Naive B cell (primary cell): ENCODE measurements around the gene TOR2A. TPM values are rescaled to one million over a fixed set of nuclear protein-coding genes. Genes with fewer than 3 reads are reported as not detected.

ENCODE experiments used
- ATAC-seq, 2 donors: fragments of 150-1000 bp; cut with Tn5 transposase; 2 replicates each; pipeline ENCODE4 v1.10.0; 2021; ENCODE audit warnings: low read depth in 2 of 2, mild to moderate bottlenecking in 2 of 2, moderate library complexity in 2 of 2
- DNase-seq: peaks from one replicate; pipeline ENCODE4 v3.0.0; 2022
- H3K27ac Mint-ChIP-seq, 6 donors: one replicate each; pipeline ENCODE4 v1.8.0; 2020 to 2022; ENCODE audit warnings: mild to moderate bottlenecking in 6 of 6, mixed read lengths in 6 of 6, moderate library complexity in 5 of 6, inconsistent platforms in 2 of 6
- H3K27me3 Mint-ChIP-seq, 3 donors: one replicate each; pipeline ENCODE4 v1.8.0; 2021 to 2022; ENCODE audit warnings: mixed read lengths in 3 of 3, mild to moderate bottlenecking in 1 of 3
- H3K36me3 Mint-ChIP-seq, 2 donors: one replicate each; pipeline ENCODE4 v1.8.0; 2020 to 2022; ENCODE audit warnings: mixed read lengths in 2 of 2, inconsistent platforms in 1 of 2, mild to moderate bottlenecking in 1 of 2
- H3K4me1 Mint-ChIP-seq, 3 donors: one replicate each; pipeline ENCODE4 v1.8.0; 2020 to 2022; ENCODE audit warnings: mixed read lengths in 3 of 3, inconsistent platforms in 1 of 3, mild to moderate bottlenecking in 1 of 3, moderate library complexity in 1 of 3
- H3K4me3 Mint-ChIP-seq, 8 donors: one replicate each; pipeline ENCODE4 v1.8.0; 2020 to 2022; ENCODE audit warnings: mild to moderate bottlenecking in 8 of 8, mixed read lengths in 8 of 8, moderate library complexity in 8 of 8, inconsistent platforms in 2 of 8
- H3K9me3 Mint-ChIP-seq, 7 donors: one replicate each; pipeline ENCODE4 v1.8.0; 2020 to 2022; ENCODE audit warnings: mixed read lengths in 7 of 7, mild to moderate bottlenecking in 5 of 7, inconsistent platforms in 2 of 7, moderate library complexity in 1 of 7
- polyA plus RNA-seq, 6 donors: library from polyadenylated mRNA; unstranded; fragments of 300-500 nt; fragmentation: Illumina TruSeq; gene quantifications; one replicate each; pipeline ENCODE4 v1.2.3, GENCODE V29; 2021; ENCODE audit warnings: low read depth in 6 of 6

The TOR2A gene
- polyA plus RNA-seq, 6 donors from 2014 or later = 24.9 to 40.0 (median 27.3) TPM

GRCh38 chr9:127715470-127716337 is 19.4 kb downstream of the TOR2A start, which contains the start of the genes PTRH1 and TTC16:
Gene PTRH1 (minus strand): TSS chr9:127715663. CDS start chr9:127715639, 24 bp downstream.
Gene TTC16 (plus strand): TSS chr9:127716079. CDS start chr9:127716146, 67 bp downstream.
- Mint-ChIP-seq H3K9me3 (no peaks in the 10 kb centered on the region), H3K27me3 (no peaks in the 10 kb centered on the region), H3K36me3 (no peaks in the 10 kb centered on the region), H3K4me1 (peaks cover 23 to 35% (median 28%) of the 10 kb centered on the region in 3 donors), H3K4me3 (peak within 1 kb of the TSS; percentile 88 to 100 (median 98)), H3K27ac (peak within 1 kb of the TSS; percentile 89 to 99 (median 96))
- DNase-seq (peak; percentile 97), ATAC-seq (peak; percentile 95 to 96)

GRCh38 chr9:127714951-127715469 is 20.1 kb downstream of the TOR2A start:
- Mint-ChIP-seq H3K4me3 (peak overlapping the region; percentile 88 to 100 (median 98)), H3K27me3 (no peaks in the 10 kb centered on the region), H3K27ac (peak overlapping the region; percentile 89 to 99 (median 96)), H3K36me3 (no peaks in the 10 kb centered on the region), H3K9me3 (no peaks in the 10 kb centered on the region), H3K4me1 (peaks cover 21 to 37% (median 24%) of the 10 kb centered on the region in 3 donors)
- ATAC-seq = peak; percentile 13 to 15
- DNase-seq = no peak

DNA sequence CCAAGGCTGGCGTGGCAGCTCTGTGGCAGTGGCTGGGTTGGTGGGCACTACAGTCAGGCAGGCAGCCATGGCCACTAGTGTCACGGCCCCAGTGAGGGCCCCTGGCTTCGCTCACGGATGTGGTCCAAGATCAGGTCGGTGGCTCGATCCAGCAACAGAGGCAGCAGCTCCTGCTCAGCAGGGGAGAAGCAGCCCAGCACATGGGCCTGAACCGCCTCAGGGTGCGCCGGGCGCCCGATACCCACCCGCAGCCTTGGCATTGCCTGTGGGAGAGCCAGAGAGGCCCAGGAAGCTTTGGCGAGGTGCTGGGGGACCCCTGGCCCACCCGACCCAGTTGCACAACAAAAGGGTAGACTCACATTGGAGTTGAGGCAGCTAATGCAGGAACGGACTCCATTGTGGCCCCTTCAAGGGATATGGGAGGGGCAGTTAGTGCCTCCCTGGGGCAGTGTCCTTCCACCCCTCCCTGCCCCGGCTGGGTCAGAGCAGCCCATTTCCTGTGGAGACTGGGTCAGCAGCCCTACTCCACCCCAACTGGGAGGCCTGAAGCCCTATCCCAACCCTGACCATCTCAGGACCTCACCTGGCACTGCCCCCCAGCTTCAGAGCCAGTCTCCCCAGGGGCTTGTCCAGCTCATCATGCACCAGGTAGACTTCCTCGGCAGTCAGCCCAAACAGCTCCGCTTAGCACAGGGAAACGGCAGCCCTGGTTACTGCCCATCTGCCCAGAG is 20.9 kb downstream of the TOR2A start:
- peaks cover 16 to 34% (median 21%) of the 10 kb centered on the region in 3 donors for H3K4me1 Mint-ChIP-seq
- no peaks in the 10 kb centered on the region for H3K9me3 Mint-ChIP-seq
- peak overlapping the region; percentile 66 to 91 (median 84) for H3K4me3 Mint-ChIP-seq
- no peak for ATAC-seq
- H3K27me3 Mint-ChIP-seq = no peaks in the 10 kb centered on the region
- no peaks in the 10 kb centered on the region for H3K36me3 Mint-ChIP-seq
- no peak for DNase-seq
- peak overlapping the region in 3 of 6 donors; percentile 59 to 76 (median 60) for H3K27ac Mint-ChIP-seq

- Mint-ChIP-seq H3K27me3 (no peaks in the 10 kb centered on the region), H3K4me1 (peaks cover 17 to 34% (median 21%) of the 10 kb centered on the region in 3 donors), H3K27ac (no peak overlapping the region), H3K4me3 (peak overlapping the region in 1 of 8 donors; percentile 43), H3K36me3 (no peaks in the 10 kb centered on the region), H3K9me3 (peaks cover 0 to 2% (median 0%) of the 10 kb centered on the region in 7 donors)
- ATAC-seq (no peak), DNase-seq (no peak)
Observed at GRCh38 chr9:127712867-127713266, 22.2 kb downstream of the TOR2A start.

DNA sequence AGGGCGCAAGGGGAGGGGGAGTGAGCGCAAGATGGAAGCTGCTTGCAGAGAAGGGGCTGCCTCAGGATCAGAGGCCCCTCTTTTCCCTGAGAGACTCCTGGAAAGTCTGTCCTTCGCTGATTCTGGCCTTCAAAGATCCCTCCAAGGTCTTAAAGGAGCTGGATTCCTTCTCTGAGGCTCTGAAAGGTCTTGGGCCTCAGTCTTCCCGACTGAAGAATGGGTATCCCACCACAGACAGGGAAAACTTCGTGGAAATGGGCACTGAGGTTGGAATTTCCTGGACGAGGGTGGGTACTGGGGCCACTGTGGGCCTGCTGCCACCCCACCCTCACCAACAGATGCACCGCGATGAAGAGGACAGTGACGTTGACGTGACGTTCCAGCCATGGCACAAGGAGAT is 22.7 kb downstream of the TOR2A start:
- H3K9me3 Mint-ChIP-seq = peaks cover 0 to 2% (median 0%) of the 10 kb centered on the region in 7 donors
- no peaks in the 10 kb centered on the region for H3K36me3 Mint-ChIP-seq
- ATAC-seq = no peak
- H3K4me1 Mint-ChIP-seq = peaks cover 21 to 38% (median 22%) of the 10 kb centered on the region in 3 donors
- no peak for DNase-seq
- H3K27ac Mint-ChIP-seq = no peak overlapping the region
- peak overlapping the region in 4 of 8 donors; percentile 9 to 54 (median 30) for H3K4me3 Mint-ChIP-seq
- H3K27me3 Mint-ChIP-seq = no peaks in the 10 kb centered on the region

GRCh38 chr9:127711831-127712274 is 23.2 kb downstream of the TOR2A start:
- H3K9me3 Mint-ChIP-seq = peaks cover 0 to 2% (median 0%) of the 10 kb centered on the region in 7 donors
- no peak for DNase-seq
- no peaks in the 10 kb centered on the region for H3K36me3 Mint-ChIP-seq
- ATAC-seq = no peak
- peak overlapping the region in 1 of 6 donors; percentile 47 for H3K27ac Mint-ChIP-seq
- peak overlapping the region in 4 of 8 donors; percentile 6 to 54 (median 32) for H3K4me3 Mint-ChIP-seq
- H3K27me3 Mint-ChIP-seq = no peaks in the 10 kb centered on the region
- H3K4me1 Mint-ChIP-seq = peaks cover 21 to 38% (median 23%) of the 10 kb centered on the region in 3 donors

- peaks cover 21 to 36% (median 23%) of the 10 kb centered on the region in 3 donors for H3K4me1 Mint-ChIP-seq
- H3K27me3 Mint-ChIP-seq = no peaks in the 10 kb centered on the region
- ATAC-seq (no peak), DNase-seq (no peak)
- peaks cover 0 to 2% (median 0%) of the 10 kb centered on the region in 7 donors for H3K9me3 Mint-ChIP-seq
- peak overlapping the region in 1 of 6 donors; percentile 51 for H3K27ac Mint-ChIP-seq
- peak overlapping the region in 2 of 8 donors; percentile 47 to 58 for H3K4me3 Mint-ChIP-seq
- no peaks in the 10 kb centered on the region for H3K36me3 Mint-ChIP-seq
Observed at GRCh38 chr9:127711226-127711701, 23.8 kb downstream of the TOR2A start.

GRCh38 chr9:127710204-127710783 is 24.8 kb downstream of the TOR2A start:
- Mint-ChIP-seq H3K36me3 (no peaks in the 10 kb centered on the region), H3K27me3 (no peaks in the 10 kb centered on the region), H3K9me3 (peaks cover 0 to 2% (median 0%) of the 10 kb centered on the region in 7 donors), H3K27ac (peak overlapping the region in 2 of 6 donors; percentile 70 to 90), H3K4me1 (peaks cover 12 to 27% (median 13%) of the 10 kb centered on the region in 3 donors), H3K4me3 (peak overlapping the region in 1 of 8 donors; percentile 52)
- DNase-seq = no peak
- no peak for ATAC-seq

DNA sequence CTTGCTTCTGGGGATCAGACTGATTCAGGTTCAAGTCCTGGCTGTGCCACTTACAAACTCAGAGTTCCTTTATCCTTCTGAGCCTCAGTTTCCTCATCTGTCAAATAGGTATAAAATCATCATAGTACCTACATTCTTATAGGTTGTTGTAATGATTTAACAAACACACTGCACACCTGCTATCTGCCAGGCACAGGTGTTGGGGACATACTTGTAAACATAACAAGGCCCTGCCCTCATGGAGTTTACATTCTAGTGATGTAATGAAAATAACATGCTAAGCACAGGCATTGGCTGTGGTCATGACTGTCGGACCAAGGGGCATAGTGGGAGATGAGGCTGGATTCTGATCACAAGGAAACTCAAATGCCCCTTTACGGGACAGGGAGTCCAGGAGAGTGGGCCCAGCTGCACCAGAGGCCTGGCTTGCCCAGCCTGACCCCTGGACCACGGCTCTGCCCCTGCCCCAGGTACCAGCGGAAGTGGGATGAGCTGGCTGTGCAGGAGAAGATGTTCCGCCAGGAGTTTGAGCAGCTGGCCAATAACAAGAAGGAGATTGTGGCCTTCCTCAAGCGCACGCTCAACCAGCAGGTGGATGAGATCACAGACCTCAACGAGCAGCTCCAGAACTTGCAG is 26.0 kb downstream of the TOR2A start:
- Mint-ChIP-seq H3K4me3 (peak overlapping the region in 1 of 8 donors; percentile 64), H3K9me3 (peaks cover 0 to 2% (median 0%) of the 10 kb centered on the region in 7 donors), H3K36me3 (no peaks in the 10 kb centered on the region), H3K4me1 (peaks cover 6 to 20% (median 12%) of the 10 kb centered on the region in 3 donors), H3K27me3 (no peaks in the 10 kb centered on the region), H3K27ac (no peak overlapping the region)
- no peak for ATAC-seq
- DNase-seq = no peak

DNA sequence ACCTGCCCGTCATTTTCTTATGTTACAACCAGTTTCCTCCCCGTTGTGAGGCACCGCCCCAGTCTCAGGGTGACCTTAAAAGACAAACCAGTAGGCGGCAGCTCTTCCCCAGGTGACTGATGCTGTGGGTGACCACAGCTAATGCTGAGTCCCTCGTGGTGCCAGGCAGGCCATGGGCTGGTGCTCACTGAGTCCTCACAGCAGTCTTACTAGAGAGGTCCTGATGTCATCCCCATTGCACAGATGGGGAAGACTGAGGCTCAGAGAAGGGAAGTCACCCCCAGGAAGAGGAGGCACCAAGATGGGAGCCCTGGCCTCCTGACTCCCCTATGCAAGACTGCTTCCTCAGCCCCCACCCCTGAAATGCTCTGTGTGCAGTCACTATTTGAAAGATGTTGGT is 27.3 kb downstream of the TOR2A start:
- H3K4me3 Mint-ChIP-seq = no peak overlapping the region
- peaks cover 0 to 2% (median 0%) of the 10 kb centered on the region in 7 donors for H3K9me3 Mint-ChIP-seq
- H3K27me3 Mint-ChIP-seq = no peaks in the 10 kb centered on the region
- peak overlapping the region in 1 of 6 donors; percentile 65 for H3K27ac Mint-ChIP-seq
- H3K36me3 Mint-ChIP-seq = no peaks in the 10 kb centered on the region
- ATAC-seq (peak in 1 of 2 donors; percentile 47), DNase-seq (no peak)
- peaks cover 6 to 17% (median 12%) of the 10 kb centered on the region in 3 donors for H3K4me1 Mint-ChIP-seq

DNA sequence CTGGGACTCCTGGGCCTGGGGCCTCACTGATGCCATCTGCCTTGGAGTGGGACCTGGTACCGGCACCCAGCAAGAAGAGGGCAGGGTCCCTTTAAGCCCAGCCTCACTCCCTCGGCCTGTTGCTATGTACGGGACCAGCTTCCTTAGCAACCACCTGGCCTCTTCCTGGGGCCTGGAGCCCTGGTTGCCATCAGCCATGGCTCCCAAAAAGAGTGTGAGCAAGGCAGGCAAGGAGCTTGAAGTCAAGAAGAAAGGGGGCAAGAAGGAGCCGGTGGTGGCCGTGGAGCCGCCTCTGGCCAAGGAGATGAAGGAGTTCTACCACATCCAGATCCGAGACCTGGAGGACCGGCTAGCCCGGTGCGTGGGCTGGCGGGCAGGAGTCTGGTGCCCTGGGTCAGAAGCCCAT is 28.3 kb downstream of the TOR2A start, which contains the start of gene CFAP157:
Gene CFAP157 (plus strand): TSS at position 153 of the 406 bp plus-strand sequence. CDS start 44 bp downstream, at position 197.
- no peaks in the 10 kb centered on the region for H3K27me3 Mint-ChIP-seq
- H3K4me3 Mint-ChIP-seq = peak within 1 kb of the TSS in 1 of 8 donors; percentile 54
- H3K9me3 Mint-ChIP-seq = peaks cover 0 to 2% (median 0%) of the 10 kb centered on the region in 7 donors
- H3K36me3 Mint-ChIP-seq = no peaks in the 10 kb centered on the region
- peaks cover 6 to 17% (median 12%) of the 10 kb centered on the region in 3 donors for H3K4me1 Mint-ChIP-seq
- DNase-seq = no peak
- no peak for ATAC-seq
- H3K27ac Mint-ChIP-seq = peak within 1 kb of the TSS in 2 of 6 donors; percentile 42 to 65
